Parathyroid adenoma (tissue), 2 donors: ENCODE results near the gene ZBTB7A.
A peak's percentile ranks its signal among the peaks of the same experiment; 100 is the strongest.

Experiments used
- H2AFZ ChIP-seq: fragments of 300-600 bp; sonication (generic); one replicate; pipeline ENCODE4 v1.7.0; 2017; ENCODE audit warnings: antibody characterized with exemption, mild to moderate bottlenecking
- H3K27ac ChIP-seq: fragments of 300-600 bp; sonication (generic); one replicate; pipeline ENCODE4 v1.7.0; 2017
- H3K27me3 ChIP-seq: fragments of 300-600 bp; sonication (generic); one replicate; pipeline ENCODE4 v1.7.0; 2017; ENCODE audit warnings: low read length; ENCODE audit not compliant: control insufficient read depth, insufficient read depth
- H3K36me3 ChIP-seq: fragments of 300-600 bp; sonication (generic); one replicate; pipeline ENCODE4 v1.7.0; 2017; ENCODE audit warnings: low read length; ENCODE audit not compliant: control insufficient read depth, insufficient read depth
- H3K4me1 ChIP-seq: fragments of 300-600 bp; sonication (generic); one replicate; pipeline ENCODE4 v1.7.0; 2017; ENCODE audit warnings: control low read depth
- H3K4me2 ChIP-seq: fragments of 300-600 bp; sonication (generic); one replicate; pipeline ENCODE4 v1.7.0; 2017; ENCODE audit warnings: low read length
- H3K4me3 ChIP-seq: fragments of 300-600 bp; sonication (generic); one replicate; pipeline ENCODE4 v1.7.0; 2017; ENCODE audit warnings: low read depth, low read length
- H3K79me2 ChIP-seq: fragments of 300-600 bp; sonication (generic); one replicate; pipeline ENCODE4 v1.7.0; 2017; ENCODE audit warnings: control low read depth
- H3K9ac ChIP-seq: fragments of 300-600 bp; sonication (generic); one replicate; pipeline ENCODE4 v1.7.0; 2017; ENCODE audit warnings: mild to moderate bottlenecking
- H3K9me3 ChIP-seq: fragments of 300-600 bp; sonication (generic); one replicate; pipeline ENCODE4 v1.7.0; 2017; ENCODE audit warnings: low read length; ENCODE audit not compliant: control insufficient read depth
- TF ChIP-seq, protein P1 (sequence below): fragments of 300-600 bp; sonication (generic); IDR thresholded peaks from one replicate; pipeline ENCODE4 v1.7.0; 2017; ENCODE audit warnings: antibody characterized with exemption, mild to moderate bottlenecking
- donor health status: primary hyperparathyroidism.

The ZBTB7A gene

GRCh38 chr19:4099041-4099764 lies 32.5 kb upstream of the ZBTB7A start:
- Histone ChIP-seq H3K36me3 (no peaks in the 10 kb centered on the region), H3K4me2 (no peak overlapping the region), H3K27me3 (no peaks in the 10 kb centered on the region), H3K4me1 (peaks cover 7% of the 10 kb centered on the region), H2AFZ (no peak overlapping the region), H3K4me3 (no peak overlapping the region), H3K9ac (no peak overlapping the region), H3K79me2 (no peaks in the 10 kb centered on the region), H3K27ac (no peak overlapping the region), H3K9me3 (no peaks in the 10 kb centered on the region)
- TF ChIP-seq, protein P1, sequence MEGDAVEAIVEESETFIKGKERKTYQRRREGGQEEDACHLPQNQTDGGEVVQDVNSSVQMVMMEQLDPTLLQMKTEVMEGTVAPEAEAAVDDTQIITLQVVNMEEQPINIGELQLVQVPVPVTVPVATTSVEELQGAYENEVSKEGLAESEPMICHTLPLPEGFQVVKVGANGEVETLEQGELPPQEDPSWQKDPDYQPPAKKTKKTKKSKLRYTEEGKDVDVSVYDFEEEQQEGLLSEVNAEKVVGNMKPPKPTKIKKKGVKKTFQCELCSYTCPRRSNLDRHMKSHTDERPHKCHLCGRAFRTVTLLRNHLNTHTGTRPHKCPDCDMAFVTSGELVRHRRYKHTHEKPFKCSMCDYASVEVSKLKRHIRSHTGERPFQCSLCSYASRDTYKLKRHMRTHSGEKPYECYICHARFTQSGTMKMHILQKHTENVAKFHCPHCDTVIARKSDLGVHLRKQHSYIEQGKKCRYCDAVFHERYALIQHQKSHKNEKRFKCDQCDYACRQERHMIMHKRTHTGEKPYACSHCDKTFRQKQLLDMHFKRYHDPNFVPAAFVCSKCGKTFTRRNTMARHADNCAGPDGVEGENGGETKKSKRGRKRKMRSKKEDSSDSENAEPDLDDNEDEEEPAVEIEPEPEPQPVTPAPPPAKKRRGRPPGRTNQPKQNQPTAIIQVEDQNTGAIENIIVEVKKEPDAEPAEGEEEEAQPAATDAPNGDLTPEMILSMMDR, result no peak

- Histone ChIP-seq H3K27me3 (no peaks in the 10 kb centered on the region), H3K79me2 (no peaks in the 10 kb centered on the region), H3K4me3 (no peak overlapping the region), H2AFZ (no peak overlapping the region), H3K9ac (no peak overlapping the region), H3K9me3 (no peaks in the 10 kb centered on the region), H3K4me2 (no peak overlapping the region), H3K36me3 (no peaks in the 10 kb centered on the region), H3K4me1 (peaks cover 7% of the 10 kb centered on the region), H3K27ac (no peak overlapping the region)
- TF ChIP-seq, protein P1, result no peak
Observed at GRCh38 chr19:4098493-4098892, 31.8 kb upstream of the ZBTB7A start.

DNA sequence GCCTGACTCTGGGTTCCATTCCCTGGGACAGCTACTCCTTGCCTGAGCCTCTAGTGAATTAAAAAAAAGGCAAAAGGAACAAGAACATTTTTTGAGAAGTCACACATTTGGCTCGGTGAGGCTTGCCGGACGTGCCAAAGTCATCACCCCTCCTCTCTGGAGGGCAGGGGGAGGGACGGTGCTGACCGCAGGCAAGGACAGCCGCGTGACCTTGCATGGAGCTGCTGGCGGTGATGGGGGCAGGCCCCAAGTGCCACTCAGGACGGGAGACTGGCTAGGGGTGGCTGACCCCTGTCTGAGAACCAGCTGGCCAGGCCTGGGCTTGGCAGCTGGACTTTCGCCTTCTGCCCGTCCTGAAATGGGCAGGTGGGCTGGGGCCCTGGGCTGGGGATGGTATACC lies 30.8 kb upstream of the ZBTB7A start:
- Histone ChIP-seq H3K9me3 (no peaks in the 10 kb centered on the region), H3K9ac (no peak overlapping the region), H3K27me3 (no peaks in the 10 kb centered on the region), H2AFZ (peak overlapping the region; percentile 47), H3K79me2 (no peaks in the 10 kb centered on the region), H3K27ac (peak overlapping the region; percentile 63), H3K4me2 (no peak overlapping the region), H3K4me1 (peaks cover 7% of the 10 kb centered on the region), H3K4me3 (no peak overlapping the region), H3K36me3 (no peaks in the 10 kb centered on the region)
- TF ChIP-seq, protein P1, result no peak

DNA sequence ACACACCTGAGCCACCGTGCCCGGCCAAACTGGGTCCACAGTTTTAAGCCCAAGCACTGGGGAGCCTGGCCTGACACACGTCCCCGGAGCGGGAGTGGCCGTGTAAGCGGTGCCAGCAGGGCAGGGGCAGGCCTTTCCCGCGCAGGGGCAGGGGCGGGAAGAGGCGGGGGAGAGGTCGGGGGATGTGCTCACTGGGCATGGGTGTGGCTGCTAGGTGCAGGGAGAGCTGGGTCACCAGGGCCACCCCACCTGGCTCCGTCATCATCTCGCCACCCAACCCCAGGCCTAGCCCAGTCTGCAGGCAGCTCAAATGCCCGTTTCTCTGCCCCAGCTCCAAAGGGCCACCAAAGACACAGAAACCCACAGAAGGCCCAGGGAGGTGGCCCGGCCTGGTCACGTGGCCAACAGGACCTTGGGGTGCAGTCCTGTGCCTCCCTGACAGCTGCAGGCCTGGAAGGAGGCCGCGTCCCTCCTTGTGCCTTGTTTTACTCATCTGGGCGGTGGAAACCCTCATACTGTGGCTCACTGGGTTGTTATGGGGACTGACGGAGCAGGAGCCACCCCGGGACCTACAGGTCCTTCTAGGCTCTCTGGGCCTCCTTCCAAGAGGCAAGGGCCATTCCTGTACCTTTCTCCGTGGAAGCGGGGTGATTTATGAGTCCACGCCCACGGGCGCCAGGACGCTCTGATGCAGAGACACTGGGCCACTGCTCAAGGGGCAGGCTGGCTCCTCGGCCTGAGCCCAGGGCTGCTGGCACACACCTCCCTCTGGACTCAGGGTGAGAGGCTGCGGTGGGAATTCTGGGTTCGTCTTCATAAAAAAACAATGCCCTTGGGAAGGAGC lies 29.6 kb upstream of the ZBTB7A start:
- no peak overlapping the region for H2AFZ ChIP-seq
- TF ChIP-seq, protein P1, result no peak
- H3K9ac ChIP-seq, result no peak overlapping the region
- no peaks in the 10 kb centered on the region for H3K27me3 ChIP-seq
- no peak overlapping the region for H3K27ac ChIP-seq
- no peak overlapping the region for H3K4me2 ChIP-seq
- H3K79me2 ChIP-seq, result no peaks in the 10 kb centered on the region
- peaks cover 7% of the 10 kb centered on the region for H3K4me1 ChIP-seq
- no peaks in the 10 kb centered on the region for H3K36me3 ChIP-seq
- no peak overlapping the region for H3K4me3 ChIP-seq
- H3K9me3 ChIP-seq, result no peaks in the 10 kb centered on the region
